Aorta (tissue), 5 donors: ENCODE data around the gene TSSK2. TPM values are rescaled to one million over a fixed set of nuclear protein-coding genes. Genes with fewer than 3 reads are reported as not detected.
"Not testable (repeated sequence)": the region's sequence is repeated elsewhere in the genome, so short reads cannot be mapped to it uniquely, and the experiment has no call there.

Source experiments
- ATAC-seq: fragments of 200-7000 bp; cut with Tn5 transposase; one replicate; pipeline ENCODE4 v1.9.1; 2022; ENCODE audit warnings: moderate library complexity; ENCODE audit not compliant: low FRiP score
- DNase-seq, 2 donors: peaks; one replicate each; pipeline ENCODE4 v3.0.0-alpha.2; 2020
- H3K27ac ChIP-seq, 2 donors: one replicate each; pipeline ENCODE4 v1.5.1; 2013; ENCODE audit warnings: low read length in 2 of 2, mild to moderate bottlenecking in 2 of 2, moderate library complexity in 2 of 2, control low read depth in 1 of 2, inconsistent platforms in 1 of 2, low read depth in 1 of 2
- H3K27me3 ChIP-seq, 2 donors: one replicate each; pipeline ENCODE4 v1.6.1; 2013; ENCODE audit warnings: control low read depth in 1 of 2, low read length in 1 of 2, mild to moderate bottlenecking in 1 of 2, moderate library complexity in 1 of 2; ENCODE audit not compliant: insufficient read depth in 2 of 2, control insufficient read depth in 1 of 2
- H3K36me3 ChIP-seq, 2 donors: one replicate each; pipeline ENCODE4 v1.6.1; 2013; ENCODE audit warnings: control low read depth in 1 of 2, low read length in 1 of 2, mild to moderate bottlenecking in 1 of 2; ENCODE audit not compliant: insufficient read depth in 2 of 2, control insufficient read depth in 1 of 2
- H3K4me1 ChIP-seq, 2 donors: one replicate each; pipeline ENCODE4 v1.6.1; 2013; ENCODE audit warnings: low read length in 2 of 2, control low read depth in 1 of 2, mild to moderate bottlenecking in 1 of 2, moderate library complexity in 1 of 2; ENCODE audit not compliant: insufficient read depth in 2 of 2, control insufficient read depth in 1 of 2
- H3K4me3 ChIP-seq, 2 donors: one replicate each; pipeline ENCODE4 v1.5.1; 2013; ENCODE audit warnings: low read length in 2 of 2, control low read depth in 1 of 2, mild to moderate bottlenecking in 1 of 2
- H3K9me3 ChIP-seq: one replicate; pipeline ENCODE4 v1.6.1; 2013; ENCODE audit warnings: mild to moderate bottlenecking, low read length; ENCODE audit not compliant: control insufficient read depth
- WGBS, 2 donors: extraction: QIAGEN DNeasy Blood & Tissue Kit; methylation state at CpG; one replicate each; pipeline ENCODE4 v1.1.7; 2013; 5-methylcytosine and 5-hydroxymethylcytosine counted together
- intact Hi-C, 2 donors: fragments of 100-400 bp; cut with DNase I; formaldehyde crosslinking; loops; one replicate each; pipeline versions ENCODE4 v1.14.2 to v1.15.0; 2022
- long read RNA-seq, 2 donors: library from polyadenylated mRNA; unstranded; transcript quantifications; one replicate each; pipeline ENCODE4 v2.0.0, GENCODE V29; 2020 to 2021
- polyA plus RNA-seq, 2 donors: library from polyadenylated mRNA; stranded (reverse); fragments of 200-250 nt; gene quantifications; one replicate each; pipeline ENCODE4 v1.2.3, GENCODE V29; 2013
- total RNA-seq, 2 donors: library from RNA; stranded (reverse); fragmentation: NEBNext Ultra II Directional; extraction: Animal tissue kit (Norgen Biotek cat#: 25700); gene quantifications; one replicate each; pipeline ENCODE4 v1.2.1, GENCODE V29; 2021
- donor health status: healthy with polysubstance abuse.
- donor health status: Bipolar disorder and iron deficiency.
- donor health status: DM: no; HTN: no; CAD: no.
- donor health status: DM: no; HTN: no; CAD: no.
- donor health status: DM: yes; HTN: yes; CAD: no.

TSSK2 gene
- not detected for total RNA-seq
- polyA plus RNA-seq = under 1 TPM; 0.08 to 0.50 TPM
- long read RNA-seq, donor 1 = 0 reads
- long read RNA-seq, donor 2 = 0 reads

- intact Hi-C loops = no loop called here
- DNase-seq (no peak), ATAC-seq (no peak)
- H3K4me1 ChIP-seq = no peaks in the 10 kb centered on the region
- no peak within 1 kb of the TSS for H3K4me3 ChIP-seq
- no peaks in the 10 kb centered on the region for H3K9me3 ChIP-seq
- peaks cover 0 to 3% of the 10 kb centered on the region in 2 donors for H3K36me3 ChIP-seq
- no peaks in the 10 kb centered on the region for H3K27me3 ChIP-seq
- 82 to 84% methylated on average over 27 of the region's 27 CpGs for WGBS, 2 donors
- H3K27ac ChIP-seq = no peak within 1 kb of the TSS
Observed at GRCh38 chr22:19130959-19131684, at the start of gene TSSK2. Gene TSSK2, plus strand, starts transcription at chr22:19131308. Its CDS starts 92 bp downstream, at chr22:19131400.

- no peak for ATAC-seq
- intact Hi-C loops = no loop called here
- no peaks in the 10 kb centered on the region for H3K9me3 ChIP-seq
- DNase-seq = no peak
- 44 to 58% methylated on average over 3 of the region's 3 CpGs for WGBS, 2 donors
- no peaks in the 10 kb centered on the region for H3K27me3 ChIP-seq
- peaks cover 0 to 4% of the 10 kb centered on the region in 2 donors for H3K36me3 ChIP-seq
- H3K4me3 ChIP-seq = no peak overlapping the region
- no peak overlapping the region for H3K27ac ChIP-seq
- H3K4me1 ChIP-seq = no peaks in the 10 kb centered on the region
Observed at GRCh38 chr22:19081351-19081750, 49.8 kb upstream of the TSSK2 start.

GRCh38 chr22:19082101-19082500 lies 49.0 kb upstream of the TSSK2 start:
- H3K9me3 ChIP-seq = no peaks in the 10 kb centered on the region
- H3K4me1 ChIP-seq = no peaks in the 10 kb centered on the region
- H3K36me3 ChIP-seq = peaks cover 0 to 4% of the 10 kb centered on the region in 2 donors
- ATAC-seq = no peak
- H3K27ac ChIP-seq = no peak overlapping the region
- H3K4me3 ChIP-seq = no peak overlapping the region
- no peak for DNase-seq
- no peaks in the 10 kb centered on the region for H3K27me3 ChIP-seq
- 59 to 63% methylated on average over 3 of the region's 3 CpGs for WGBS, 2 donors
- intact Hi-C loops = no loop called here

- Histone ChIP-seq H3K9me3 (no peaks in the 10 kb centered on the region), H3K27ac (no peak overlapping the region), H3K4me3 (no peak overlapping the region), H3K27me3 (no peaks in the 10 kb centered on the region), H3K36me3 (peaks cover 0 to 4% of the 10 kb centered on the region in 2 donors), H3K4me1 (no peaks in the 10 kb centered on the region)
- ATAC-seq = no peak
- no peak for DNase-seq
- WGBS, 2 donors = 81 to 94% methylated on average over 13 of the region's 13 CpGs
- intact Hi-C loops = no loop called here
Observed at GRCh38 chr22:19082793-19083192, 48.3 kb upstream of the TSSK2 start.

GRCh38 chr22:19084126-19084525 lies 47.0 kb upstream of the TSSK2 start:
- H3K27ac ChIP-seq, H3K4me3 ChIP-seq, intact Hi-C loops, DNase-seq, H3K36me3 ChIP-seq, ATAC-seq, H3K4me1 ChIP-seq, H3K27me3 ChIP-seq, H3K9me3 ChIP-seq: not testable (repeated sequence)
- 87 to 94% methylated on average over 17 to 30 of the region's 30 CpGs for WGBS, 2 donors

- H3K27me3 ChIP-seq, H3K9me3 ChIP-seq, H3K4me1 ChIP-seq, DNase-seq, intact Hi-C loops, ATAC-seq, H3K4me3 ChIP-seq, H3K27ac ChIP-seq, H3K36me3 ChIP-seq: not testable (repeated sequence)
- 94 to 95% methylated on average over 10 to 21 of the region's 32 CpGs for WGBS, 2 donors
Observed at GRCh38 chr22:19084586-19084985, 46.5 kb upstream of the TSSK2 start.

GRCh38 chr22:19085233-19085718 lies 45.8 kb upstream of the TSSK2 start:
- WGBS, 2 donors = 18 to 43% methylated on average over 1 of the region's 1 CpG
- Histone ChIP-seq H3K9me3 (no peaks in the 10 kb centered on the region), H3K4me3 (no peak overlapping the region), H3K4me1 (no peaks in the 10 kb centered on the region), H3K27me3 (no peaks in the 10 kb centered on the region), H3K27ac (no peak overlapping the region), H3K36me3 (peaks cover 0 to 4% of the 10 kb centered on the region in 2 donors)
- no peak for ATAC-seq
- intact Hi-C loops = no loop called here
- DNase-seq = no peak

- intact Hi-C loops = no loop called here
- H3K4me1 ChIP-seq = no peaks in the 10 kb centered on the region
- no peak overlapping the region for H3K27ac ChIP-seq
- WGBS, 2 donors = 89 to 91% methylated on average over 6 of the region's 6 CpGs
- no peak for ATAC-seq
- no peaks in the 10 kb centered on the region for H3K9me3 ChIP-seq
- H3K4me3 ChIP-seq = no peak overlapping the region
- H3K36me3 ChIP-seq = no peaks in the 10 kb centered on the region
- no peaks in the 10 kb centered on the region for H3K27me3 ChIP-seq
- DNase-seq = no peak
Observed at GRCh38 chr22:19086417-19086816, 44.7 kb upstream of the TSSK2 start.

- no peak for DNase-seq
- ATAC-seq = no peak
- no peaks in the 10 kb centered on the region for H3K27me3 ChIP-seq
- H3K9me3 ChIP-seq = no peaks in the 10 kb centered on the region
- intact Hi-C loops = no loop called here
- 88% methylated on average over 3 of the region's 3 CpGs for WGBS, 2 donors
- H3K36me3 ChIP-seq = no peaks in the 10 kb centered on the region
- H3K27ac ChIP-seq = no peak overlapping the region
- H3K4me3 ChIP-seq = no peak overlapping the region
- no peaks in the 10 kb centered on the region for H3K4me1 ChIP-seq
Observed at GRCh38 chr22:19086896-19087295, 44.2 kb upstream of the TSSK2 start.
